ENCODE measurements around the gene COL4A4.

DNA sequence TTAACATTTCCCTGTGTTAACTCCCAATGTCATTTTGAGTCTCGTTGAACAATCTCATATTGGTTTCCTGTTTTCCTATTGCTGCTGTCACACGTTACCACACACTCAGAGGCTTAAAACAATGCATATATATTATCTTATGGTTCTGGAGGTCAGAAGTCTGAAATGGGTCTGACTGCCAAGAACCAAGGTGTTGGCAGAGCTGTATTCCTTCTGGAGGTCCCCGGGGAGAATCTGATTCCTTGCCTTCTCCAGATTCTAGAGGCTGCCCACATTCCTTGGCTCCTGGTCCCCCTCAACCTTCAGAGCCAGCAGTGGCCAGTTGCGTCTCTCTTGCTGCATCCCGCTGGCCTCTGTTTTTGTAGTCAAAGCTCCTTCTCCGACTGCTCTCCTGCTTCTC, 17.5 kb downstream of the COL4A4 start:
- TF ChIP-seq POLR2AphosphoS5 (IDR thresholded peaks at IDR 0.05; ENCODE audit: low read depth, low read length): no peak
- TF ChIP-seq, protein P1, sequence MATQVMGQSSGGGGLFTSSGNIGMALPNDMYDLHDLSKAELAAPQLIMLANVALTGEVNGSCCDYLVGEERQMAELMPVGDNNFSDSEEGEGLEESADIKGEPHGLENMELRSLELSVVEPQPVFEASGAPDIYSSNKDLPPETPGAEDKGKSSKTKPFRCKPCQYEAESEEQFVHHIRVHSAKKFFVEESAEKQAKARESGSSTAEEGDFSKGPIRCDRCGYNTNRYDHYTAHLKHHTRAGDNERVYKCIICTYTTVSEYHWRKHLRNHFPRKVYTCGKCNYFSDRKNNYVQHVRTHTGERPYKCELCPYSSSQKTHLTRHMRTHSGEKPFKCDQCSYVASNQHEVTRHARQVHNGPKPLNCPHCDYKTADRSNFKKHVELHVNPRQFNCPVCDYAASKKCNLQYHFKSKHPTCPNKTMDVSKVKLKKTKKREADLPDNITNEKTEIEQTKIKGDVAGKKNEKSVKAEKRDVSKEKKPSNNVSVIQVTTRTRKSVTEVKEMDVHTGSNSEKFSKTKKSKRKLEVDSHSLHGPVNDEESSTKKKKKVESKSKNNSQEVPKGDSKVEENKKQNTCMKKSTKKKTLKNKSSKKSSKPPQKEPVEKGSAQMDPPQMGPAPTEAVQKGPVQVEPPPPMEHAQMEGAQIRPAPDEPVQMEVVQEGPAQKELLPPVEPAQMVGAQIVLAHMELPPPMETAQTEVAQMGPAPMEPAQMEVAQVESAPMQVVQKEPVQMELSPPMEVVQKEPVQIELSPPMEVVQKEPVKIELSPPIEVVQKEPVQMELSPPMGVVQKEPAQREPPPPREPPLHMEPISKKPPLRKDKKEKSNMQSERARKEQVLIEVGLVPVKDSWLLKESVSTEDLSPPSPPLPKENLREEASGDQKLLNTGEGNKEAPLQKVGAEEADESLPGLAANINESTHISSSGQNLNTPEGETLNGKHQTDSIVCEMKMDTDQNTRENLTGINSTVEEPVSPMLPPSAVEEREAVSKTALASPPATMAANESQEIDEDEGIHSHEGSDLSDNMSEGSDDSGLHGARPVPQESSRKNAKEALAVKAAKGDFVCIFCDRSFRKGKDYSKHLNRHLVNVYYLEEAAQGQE (IDR thresholded peaks at IDR 0.05; ENCODE audit: insufficient read depth in 1 of 2, low read depth in 2 of 2, low read length in 2 of 2): no peak
- TF ChIP-seq SIN3A (IDR thresholded peaks at IDR 0.05; ENCODE audit: borderline replicate concordance, insufficient read depth, low read length): no peak
- TF ChIP-seq TAF1 (IDR thresholded peaks at IDR 0.05; ENCODE audit: borderline replicate concordance, insufficient read depth, low read length): no peak
- no peak for TF ChIP-seq FOXP2 (optimal IDR thresholded peaks at IDR 0.05; ENCODE audit: borderline replicate concordance, extremely low read depth, extremely low read length, insufficient read depth)
